ENCODE measurements around the gene RGMA. TPM values are rescaled to one million over a fixed set of nuclear protein-coding genes. Genes with fewer than 3 reads are reported as not detected.

The RGMA gene
- total RNA-seq, 1 experiment from 2014 or later: 5.5 TPM

DNA sequence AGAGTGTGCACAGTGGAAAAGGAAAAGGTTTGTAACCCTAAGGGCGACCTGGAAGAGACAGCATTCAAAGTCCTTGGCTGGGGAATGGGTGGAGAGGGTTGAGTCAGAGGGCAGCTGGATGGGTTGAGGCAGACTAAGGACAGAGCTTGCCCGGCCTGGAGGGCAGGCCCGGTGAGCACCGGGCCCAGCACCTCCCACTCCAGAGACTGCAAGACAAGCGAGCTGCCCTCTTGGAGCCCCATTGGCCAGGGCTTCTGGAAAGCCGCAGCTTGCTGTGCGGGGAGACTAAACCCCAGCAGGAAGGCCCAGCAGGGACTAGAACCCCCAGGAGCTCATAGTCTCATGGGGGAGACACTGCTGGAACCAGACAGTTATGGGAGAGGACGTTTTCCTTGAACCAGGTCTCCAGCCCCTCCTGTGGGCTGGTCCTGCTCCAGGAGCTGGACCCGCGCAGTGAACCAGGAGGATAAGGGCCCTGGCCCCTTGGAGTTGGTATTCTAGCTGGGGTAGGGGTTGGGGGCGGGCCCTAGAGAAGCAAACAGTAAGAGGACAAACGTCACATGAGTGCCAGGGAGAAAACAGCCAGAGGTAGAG, 59.1 kb downstream of the RGMA start:
- TF ChIP-seq YY1 (IDR thresholded peaks at IDR 0.05; ENCODE audit: extremely low read depth, insufficient replicate concordance, low read depth, low read length) (no peak), EGR1 (IDR thresholded peaks at IDR 0.05; ENCODE audit: low read depth) (no peak)
- Histone ChIP-seq H3K27ac (ENCODE audit: low read depth, low read length) (no peak overlapping the region), H3K4me3 (replicated peaks in 1 of 2; ENCODE audit: low read depth in 1 of 2, low read length in 2 of 2) (no peak overlapping the region), H4K20me1 (ENCODE audit: insufficient read depth) (no peaks in the 10 kb centered on the region), H3K9ac (ENCODE audit: low read length) (no peak overlapping the region), H3K4me1 (ENCODE audit: control insufficient read depth in 1 of 2, insufficient read depth in 2 of 2, low read length in 2 of 2) (no peaks in the 10 kb centered on the region; a peak in 1 of 4 replicates), H3K36me3 (ENCODE audit: control insufficient read depth in 1 of 2, insufficient read depth in 2 of 2, low read length in 2 of 2) (peaks cover 10 to 13% of the 10 kb centered on the region in 2 experiments; a peak in 3 of 4 replicates), H3K79me2 (ENCODE audit: insufficient read depth, low read length) (no peaks in the 10 kb centered on the region; the same call in 1 of the 2 replicates), H2AFZ (ENCODE audit: low read depth, low read length, poor library complexity, severe bottlenecking) (no peak overlapping the region), H3K4me2 (ENCODE audit: low read length) (no peak overlapping the region), H3K9me3 (ENCODE audit: control insufficient read depth in 1 of 2, insufficient read depth in 1 of 2, low read depth in 1 of 2, low read length in 2 of 2) (no peaks in the 10 kb centered on the region), H3K27me3 (ENCODE audit: insufficient read depth, low read length) (no peaks in the 10 kb centered on the region), H3K9me2 (ENCODE audit: insufficient read depth) (no peaks in the 10 kb centered on the region)
- ATAC-seq (peak; percentile 27; the same call in 1 of the 2 replicates), DNase-seq (ENCODE audit: low read depth, low spot score) (no peak)
- RAD21 ChIA-PET (ENCODE audit: low non-redundant PET in 1 of 2, low total read pairs in 2 of 2, uncharacterized antibody in 2 of 2, unreplicated experiment in 2 of 2): interaction anchor here (1.2 to 3.1 kb wide), 4 partner anchors 233 to 1090 kb away, joined by 3 to 25 read pairs (median 5); no protein-coding TSS in a partner anchor
- intact Hi-C loops (cut with micrococcal nuclease): loop anchor here (1.0 to 5.0 kb wide), 2 partner anchors 1090 to 1292 kb away; no protein-coding TSS in a partner anchor
- POLR2A ChIA-PET: no interaction called here
- CTCF ChIA-PET: interaction anchor here (0.8 to 7.3 kb wide), 8 partner anchors 10 to 1090 kb away, joined by 3 to 125 read pairs (median 8); no protein-coding TSS in a partner anchor
- no TSS peak for BruUV-seq (replicated peaks)

DNA sequence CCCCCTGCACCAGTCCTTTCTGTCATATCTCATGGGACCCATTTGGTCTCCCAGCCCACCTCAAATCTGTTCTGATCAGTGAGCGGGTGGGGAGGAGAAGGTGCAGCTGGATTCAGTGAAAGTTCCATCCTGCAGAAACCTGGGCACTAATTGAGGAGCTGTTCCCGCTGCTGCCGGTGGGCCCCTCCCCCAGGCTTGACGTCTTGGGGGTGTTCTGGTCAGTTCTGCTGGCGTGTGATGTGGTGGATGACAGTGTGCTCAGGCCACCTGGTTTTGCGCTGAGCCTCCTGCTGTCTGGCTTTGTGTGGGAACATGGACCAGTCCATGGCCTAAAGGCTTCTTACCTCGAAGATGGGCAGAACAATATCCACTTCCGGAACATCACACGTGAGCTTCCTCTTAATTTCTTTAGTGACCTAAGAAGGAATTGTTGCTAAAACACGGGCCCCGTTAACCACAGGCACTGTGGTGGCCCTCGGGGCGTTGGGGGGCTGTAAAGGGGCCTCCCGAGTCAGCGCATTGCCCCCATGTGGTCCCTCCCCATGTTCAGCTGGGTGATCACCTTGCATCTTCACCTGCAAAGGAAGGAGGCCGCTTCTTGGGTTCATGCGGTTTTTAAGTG, 59.7 kb downstream of the RGMA start:
- Histone ChIP-seq H3K9ac (ENCODE audit: low read length) (no peak overlapping the region), H3K4me1 (ENCODE audit: control insufficient read depth in 1 of 2, insufficient read depth in 2 of 2, low read length in 2 of 2) (no peaks in the 10 kb centered on the region; a peak in 1 of 4 replicates), H3K27ac (ENCODE audit: low read depth, low read length) (no peak overlapping the region), H3K9me2 (ENCODE audit: insufficient read depth) (no peaks in the 10 kb centered on the region), H2AFZ (ENCODE audit: low read depth, low read length, poor library complexity, severe bottlenecking) (no peak overlapping the region), H3K79me2 (ENCODE audit: insufficient read depth, low read length) (peaks cover 5% of the 10 kb centered on the region; the same call in 1 of the 2 replicates), H3K4me3 (replicated peaks in 1 of 2; ENCODE audit: low read depth in 1 of 2, low read length in 2 of 2) (no peak overlapping the region), H3K9me3 (ENCODE audit: control insufficient read depth in 1 of 2, insufficient read depth in 1 of 2, low read depth in 1 of 2, low read length in 2 of 2) (no peaks in the 10 kb centered on the region), H3K36me3 (ENCODE audit: control insufficient read depth in 1 of 2, insufficient read depth in 2 of 2, low read length in 2 of 2) (peaks cover 16 to 19% of the 10 kb centered on the region in 2 experiments), H3K4me2 (ENCODE audit: low read length) (no peak overlapping the region), H3K27me3 (ENCODE audit: insufficient read depth, low read length) (no peaks in the 10 kb centered on the region), H4K20me1 (ENCODE audit: insufficient read depth) (no peaks in the 10 kb centered on the region)
- ATAC-seq: no peak; the same call in 1 of the 2 replicates
- RAD21 ChIA-PET (ENCODE audit: low non-redundant PET in 1 of 2, low total read pairs in 2 of 2, uncharacterized antibody in 2 of 2, unreplicated experiment in 2 of 2): interaction anchor here (1.7 to 3.1 kb wide), 3 partner anchors 232 to 1090 kb away, joined by 4 to 25 read pairs (median 13); no protein-coding TSS in a partner anchor
- intact Hi-C loops (cut with micrococcal nuclease): no loop called here
- TF ChIP-seq POLR2AphosphoS5 (IDR thresholded peaks at IDR 0.05; ENCODE audit: low read depth, low read length) (peak; percentile 39; the same call in 1 of the 2 replicates), REST (IDR thresholded peaks at IDR 0.05; ENCODE audit: low read depth) (no peak), EGR1 (IDR thresholded peaks at IDR 0.05; ENCODE audit: low read depth) (no peak)
- BruUV-seq (replicated peaks): no TSS peak
- CTCF ChIA-PET: interaction anchor here (1.0 to 7.3 kb wide), 5 partner anchors 9 to 1090 kb away, joined by 3 to 125 read pairs (median 13); no protein-coding TSS in a partner anchor
- DNase-seq (ENCODE audit: low read depth, low spot score): no peak
- POLR2A ChIA-PET: interaction anchor here (1.0 kb wide), 2 partner anchors 9 to 227 kb away, joined by 4 read pairs; no protein-coding TSS in a partner anchor
